Measurements from ENCODE around the gene ELP4.

Gene ELP4

DNA sequence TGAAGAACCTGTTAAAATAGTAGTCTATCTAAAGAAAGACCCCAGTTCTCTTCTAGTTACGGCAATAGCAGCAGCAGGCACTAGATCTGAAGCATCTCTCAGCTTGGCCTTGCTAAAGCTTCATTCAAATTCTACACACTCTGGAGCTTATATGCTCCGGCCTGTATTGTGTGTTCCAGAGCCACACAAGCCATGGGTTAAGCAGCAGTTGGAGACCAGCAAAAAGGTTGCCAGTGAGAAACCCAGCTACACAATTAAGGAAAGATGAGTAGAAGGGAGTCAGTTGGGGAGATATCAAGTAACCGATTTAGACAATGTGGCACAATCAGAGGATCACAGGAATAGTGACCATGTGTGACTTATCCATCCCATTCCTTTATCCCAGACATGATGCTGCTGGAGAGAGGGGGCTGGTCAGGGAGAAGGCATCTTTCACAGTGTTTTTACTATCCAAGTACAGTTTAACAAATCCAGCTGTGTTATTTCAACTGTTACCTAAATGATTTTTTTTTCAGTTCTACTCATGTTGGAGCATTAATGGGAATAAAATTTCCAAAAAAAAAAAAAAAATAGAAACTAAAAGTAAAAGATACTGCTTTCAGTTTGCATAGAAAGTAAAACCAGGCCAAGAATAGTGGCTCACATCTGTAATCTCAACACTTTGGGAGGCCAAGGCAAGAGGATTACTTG is 260.6 kb downstream of the ELP4 start:
- Histone ChIP-seq H2AFZ (ENCODE audit: low read depth, low read length, severe bottlenecking) (no peak overlapping the region), H3F3A (ENCODE audit: insufficient read depth) (no peaks in the 10 kb centered on the region), H3K27ac (ENCODE audit: low read depth, low read length) (no peak overlapping the region), H3K4me2 (ENCODE audit: low read depth, low read length, poor library complexity, severe bottlenecking) (no peak overlapping the region), H3K27me3 (ENCODE audit: low read length) (no peaks in the 10 kb centered on the region), H3K79me2 (ENCODE audit: insufficient read depth, low read length) (no peaks in the 10 kb centered on the region), H3K9ac (ENCODE audit: low read length) (no peak overlapping the region), H4K20me1 (ENCODE audit: low read depth, low read length) (no peaks in the 10 kb centered on the region), H3K36me3 (ENCODE audit: low read length) (no peaks in the 10 kb centered on the region), H3K9me2 (replicated peaks; ENCODE audit: insufficient read depth, low read length) (no peaks in the 10 kb centered on the region), H3K4me3 (ENCODE audit: insufficient read depth, low read length, poor library complexity, severe bottlenecking) (no peak overlapping the region), H3K9me3 (ENCODE audit: insufficient read depth, low read length) (no peaks in the 10 kb centered on the region)
- TF ChIP-seq, protein P1, sequence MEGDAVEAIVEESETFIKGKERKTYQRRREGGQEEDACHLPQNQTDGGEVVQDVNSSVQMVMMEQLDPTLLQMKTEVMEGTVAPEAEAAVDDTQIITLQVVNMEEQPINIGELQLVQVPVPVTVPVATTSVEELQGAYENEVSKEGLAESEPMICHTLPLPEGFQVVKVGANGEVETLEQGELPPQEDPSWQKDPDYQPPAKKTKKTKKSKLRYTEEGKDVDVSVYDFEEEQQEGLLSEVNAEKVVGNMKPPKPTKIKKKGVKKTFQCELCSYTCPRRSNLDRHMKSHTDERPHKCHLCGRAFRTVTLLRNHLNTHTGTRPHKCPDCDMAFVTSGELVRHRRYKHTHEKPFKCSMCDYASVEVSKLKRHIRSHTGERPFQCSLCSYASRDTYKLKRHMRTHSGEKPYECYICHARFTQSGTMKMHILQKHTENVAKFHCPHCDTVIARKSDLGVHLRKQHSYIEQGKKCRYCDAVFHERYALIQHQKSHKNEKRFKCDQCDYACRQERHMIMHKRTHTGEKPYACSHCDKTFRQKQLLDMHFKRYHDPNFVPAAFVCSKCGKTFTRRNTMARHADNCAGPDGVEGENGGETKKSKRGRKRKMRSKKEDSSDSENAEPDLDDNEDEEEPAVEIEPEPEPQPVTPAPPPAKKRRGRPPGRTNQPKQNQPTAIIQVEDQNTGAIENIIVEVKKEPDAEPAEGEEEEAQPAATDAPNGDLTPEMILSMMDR (IDR thresholded peaks at IDR 0.05; ENCODE audit: insufficient read depth, low read length, poor library complexity, severe bottlenecking) = no peak
- TF ChIP-seq EZH2phosphoT487 (conservative IDR thresholded peaks at IDR 0.05; ENCODE audit: low read length) = no peak

DNA sequence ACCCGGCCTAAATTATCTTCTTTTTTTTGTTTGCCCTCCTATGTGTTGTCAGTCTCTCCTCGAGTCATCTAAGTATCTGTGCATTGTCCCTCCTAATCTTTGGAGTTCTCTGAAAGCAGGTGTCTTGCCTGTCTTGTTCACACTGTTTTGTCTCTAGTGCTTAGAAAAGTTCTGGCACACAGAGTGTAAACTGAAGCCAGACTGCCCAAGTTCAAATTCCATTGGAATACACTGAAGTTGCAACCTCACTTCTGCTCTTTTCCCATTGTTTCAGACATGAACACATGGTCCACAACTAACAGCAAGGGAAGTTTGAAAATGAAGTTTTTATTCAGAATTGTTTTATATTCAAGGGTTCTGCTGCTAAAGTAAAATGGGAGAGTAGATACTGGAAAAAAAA is 262.8 kb downstream of the ELP4 start:
- H3K79me2 ChIP-seq (ENCODE audit: insufficient read depth, low read length) = no peaks in the 10 kb centered on the region
- no peaks in the 10 kb centered on the region for H3F3A ChIP-seq (ENCODE audit: insufficient read depth)
- H2AFZ ChIP-seq (ENCODE audit: low read depth, low read length, severe bottlenecking) = no peak overlapping the region
- H3K4me3 ChIP-seq (ENCODE audit: insufficient read depth, low read length, poor library complexity, severe bottlenecking) = no peak overlapping the region
- no peak overlapping the region for H3K4me2 ChIP-seq (ENCODE audit: low read depth, low read length, poor library complexity, severe bottlenecking)
- H3K36me3 ChIP-seq (ENCODE audit: low read length) = no peaks in the 10 kb centered on the region
- TF ChIP-seq, protein P1 (IDR thresholded peaks at IDR 0.05; ENCODE audit: insufficient read depth, low read length, poor library complexity, severe bottlenecking) = no peak
- no peaks in the 10 kb centered on the region for H3K9me2 ChIP-seq (replicated peaks; ENCODE audit: insufficient read depth, low read length)
- H3K9ac ChIP-seq (ENCODE audit: low read length) = no peak overlapping the region
- no peaks in the 10 kb centered on the region for H4K20me1 ChIP-seq (ENCODE audit: low read depth, low read length)
- H3K27me3 ChIP-seq (ENCODE audit: low read length) = no peaks in the 10 kb centered on the region
- H3K9me3 ChIP-seq (ENCODE audit: insufficient read depth, low read length) = no peaks in the 10 kb centered on the region
- H3K27ac ChIP-seq (ENCODE audit: low read depth, low read length) = no peak overlapping the region

DNA sequence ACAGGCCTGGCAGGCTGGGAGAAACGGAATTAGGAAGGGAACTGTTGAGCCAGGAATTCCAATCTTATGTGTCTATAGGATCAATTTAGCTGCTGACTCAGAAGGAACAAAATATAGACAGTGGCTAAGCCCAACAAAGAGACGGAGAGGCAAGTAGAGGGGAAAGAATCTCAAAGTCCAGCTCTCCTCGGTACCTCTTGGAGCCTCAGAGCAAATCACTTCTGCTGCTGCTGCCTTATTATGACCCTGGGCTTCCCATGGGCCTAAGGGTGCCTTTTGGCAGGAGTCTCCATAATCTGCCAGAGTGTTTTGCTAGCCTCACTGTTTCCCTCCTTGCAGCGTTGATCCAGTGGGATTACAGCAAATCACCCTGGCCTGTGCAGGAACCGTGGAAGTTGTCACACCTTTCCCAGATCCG is 269.8 kb downstream of the ELP4 start:
- H3K79me2 ChIP-seq (ENCODE audit: insufficient read depth, low read length) = no peaks in the 10 kb centered on the region
- TF ChIP-seq, protein P1 (IDR thresholded peaks at IDR 0.05; ENCODE audit: insufficient read depth, low read length, poor library complexity, severe bottlenecking) = no peak
- no peak for TF ChIP-seq EZH2phosphoT487 (conservative IDR thresholded peaks at IDR 0.05; ENCODE audit: low read length)

More for the DNA sequence above, 269.8 kb downstream of the ELP4 start:
- no peaks in the 10 kb centered on the region for H3F3A ChIP-seq (ENCODE audit: insufficient read depth)
- H3K9me3 ChIP-seq (ENCODE audit: insufficient read depth, low read length) = no peaks in the 10 kb centered on the region
- H3K27ac ChIP-seq (ENCODE audit: low read depth, low read length) = no peak overlapping the region
- no peaks in the 10 kb centered on the region for H3K27me3 ChIP-seq (ENCODE audit: low read length)
- H3K4me3 ChIP-seq (ENCODE audit: insufficient read depth, low read length, poor library complexity, severe bottlenecking) = no peak overlapping the region
- H3K9ac ChIP-seq (ENCODE audit: low read length) = no peak overlapping the region
- H3K9me2 ChIP-seq (replicated peaks; ENCODE audit: insufficient read depth, low read length) = no peaks in the 10 kb centered on the region
- no peak overlapping the region for H3K4me2 ChIP-seq (ENCODE audit: low read depth, low read length, poor library complexity, severe bottlenecking)
- H3K36me3 ChIP-seq (ENCODE audit: low read length) = no peaks in the 10 kb centered on the region
- no peaks in the 10 kb centered on the region for H4K20me1 ChIP-seq (ENCODE audit: low read depth, low read length)
- no peak overlapping the region for H2AFZ ChIP-seq (ENCODE audit: low read depth, low read length, severe bottlenecking)

All from SU-DHL-6 (cell line).